ENCODE measurements around the gene CDCA3. TPM values are rescaled to one million over a fixed set of nuclear protein-coding genes. Genes with fewer than 3 reads are reported as not detected.

CDCA3 gene
- total and polyA plus RNA-seq, 2 of the 4 experiments (the other 2 are of a cell fraction), result 23.5 to 61.0 TPM

DNA sequence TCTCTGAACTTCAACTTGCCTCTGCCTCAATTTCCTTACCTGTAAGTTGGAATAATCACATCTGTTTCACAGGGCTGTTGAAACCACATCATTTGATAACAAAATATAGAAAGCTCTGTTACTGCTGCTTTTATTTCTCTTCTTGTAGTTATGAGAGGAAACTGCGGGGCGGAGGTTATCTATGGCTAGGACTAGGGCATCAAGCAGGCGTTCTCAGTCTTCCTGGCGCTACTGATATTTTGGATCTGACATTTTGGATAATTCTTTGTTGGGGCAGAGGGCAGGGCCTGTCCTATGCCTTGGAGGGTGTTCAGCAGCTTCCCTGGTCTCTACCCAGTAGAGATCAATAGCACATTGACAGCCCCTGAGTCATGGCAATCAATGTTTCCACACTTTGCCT is 19.0 kb downstream of the CDCA3 start:
- no peak overlapping the region for H3K4me2 ChIP-seq (ENCODE audit: low read depth, low read length)
- no peak overlapping the region for H2AK5ac ChIP-seq (ENCODE audit: low read depth, low read length)
- dilution Hi-C loops (cut with HindIII; ENCODE audit: low sequenced_read_pairs, unreplicated experiment) (no loop called here), in situ Hi-C loops (cut with MboI; ENCODE audit: low sequenced_read_pairs) (no loop called here), intact Hi-C loops (cut with micrococcal nuclease) (no loop called here)
- no peak overlapping the region for H3K27ac ChIP-seq (ENCODE audit: insufficient read depth, low read length)
- H3K79me1 ChIP-seq (ENCODE audit: low read depth in 1 of 2, low read length in 2 of 2), result peaks cover 17 to 61% of the 10 kb centered on the region in 2 experiments
- no peaks in the 10 kb centered on the region for H3K27me3 ChIP-seq (ENCODE audit: control insufficient read depth, insufficient read depth, low read length)
- H3K14ac ChIP-seq (replicated peaks; ENCODE audit: low read depth, low read length), result no peak overlapping the region
- CTCF ChIA-PET, result no interaction called here
- TF ChIP-seq, protein P1, sequence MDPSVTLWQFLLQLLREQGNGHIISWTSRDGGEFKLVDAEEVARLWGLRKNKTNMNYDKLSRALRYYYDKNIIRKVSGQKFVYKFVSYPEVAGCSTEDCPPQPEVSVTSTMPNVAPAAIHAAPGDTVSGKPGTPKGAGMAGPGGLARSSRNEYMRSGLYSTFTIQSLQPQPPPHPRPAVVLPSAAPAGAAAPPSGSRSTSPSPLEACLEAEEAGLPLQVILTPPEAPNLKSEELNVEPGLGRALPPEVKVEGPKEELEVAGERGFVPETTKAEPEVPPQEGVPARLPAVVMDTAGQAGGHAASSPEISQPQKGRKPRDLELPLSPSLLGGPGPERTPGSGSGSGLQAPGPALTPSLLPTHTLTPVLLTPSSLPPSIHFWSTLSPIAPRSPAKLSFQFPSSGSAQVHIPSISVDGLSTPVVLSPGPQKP (IDR thresholded peaks at IDR 0.05; ENCODE audit: borderline replicate concordance, low read depth, low read length), result no peak
- TF ChIP-seq BHLHE40 (IDR thresholded peaks at IDR 0.05; ENCODE audit: low read depth, low read length) (no peak), POLR2A (IDR thresholded peaks at IDR 0.05; ENCODE audit: low read depth, low read length) (no peak), MXI1 (IDR thresholded peaks at IDR 0.05; ENCODE audit: borderline replicate concordance, low read depth, low read length) (no peak), RCOR1 (IDR thresholded peaks at IDR 0.05; ENCODE audit: insufficient replicate concordance, low read length) (no peak), MAFK (IDR thresholded peaks at IDR 0.05; ENCODE audit: low read depth, low read length) (no peak)
- TF ChIP-seq, protein P2, sequence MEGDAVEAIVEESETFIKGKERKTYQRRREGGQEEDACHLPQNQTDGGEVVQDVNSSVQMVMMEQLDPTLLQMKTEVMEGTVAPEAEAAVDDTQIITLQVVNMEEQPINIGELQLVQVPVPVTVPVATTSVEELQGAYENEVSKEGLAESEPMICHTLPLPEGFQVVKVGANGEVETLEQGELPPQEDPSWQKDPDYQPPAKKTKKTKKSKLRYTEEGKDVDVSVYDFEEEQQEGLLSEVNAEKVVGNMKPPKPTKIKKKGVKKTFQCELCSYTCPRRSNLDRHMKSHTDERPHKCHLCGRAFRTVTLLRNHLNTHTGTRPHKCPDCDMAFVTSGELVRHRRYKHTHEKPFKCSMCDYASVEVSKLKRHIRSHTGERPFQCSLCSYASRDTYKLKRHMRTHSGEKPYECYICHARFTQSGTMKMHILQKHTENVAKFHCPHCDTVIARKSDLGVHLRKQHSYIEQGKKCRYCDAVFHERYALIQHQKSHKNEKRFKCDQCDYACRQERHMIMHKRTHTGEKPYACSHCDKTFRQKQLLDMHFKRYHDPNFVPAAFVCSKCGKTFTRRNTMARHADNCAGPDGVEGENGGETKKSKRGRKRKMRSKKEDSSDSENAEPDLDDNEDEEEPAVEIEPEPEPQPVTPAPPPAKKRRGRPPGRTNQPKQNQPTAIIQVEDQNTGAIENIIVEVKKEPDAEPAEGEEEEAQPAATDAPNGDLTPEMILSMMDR (conservative IDR thresholded peaks at IDR 0.05; ENCODE audit: low read depth, low read length), result no peak
- H2BK120ac ChIP-seq (ENCODE audit: low read depth, low read length), result no peak overlapping the region
- no peak overlapping the region for H3K4me3 ChIP-seq (ENCODE audit: insufficient read depth, low read depth, low read length)
- no peak overlapping the region for H3K18ac ChIP-seq (ENCODE audit: low read depth, low read length)
- H4K5ac ChIP-seq (ENCODE audit: low read depth, low read length), result no peak overlapping the region
- no peak overlapping the region for H3K9ac ChIP-seq (ENCODE audit: low read depth, low read length)
- H2BK20ac ChIP-seq (ENCODE audit: low read depth, low read length), result no peak overlapping the region
- H3K4me1 ChIP-seq (ENCODE audit: control insufficient read depth, insufficient read depth, low read length), result peaks cover 9% of the 10 kb centered on the region
- H4K91ac ChIP-seq (ENCODE audit: insufficient read depth, low read depth, low read length), result no peak overlapping the region
- H3K9me1 ChIP-seq (ENCODE audit: insufficient read depth, low read length), result peaks cover 6% of the 10 kb centered on the region; the same call in 1 of the 2 replicates
- H3K56ac ChIP-seq (ENCODE audit: extremely low read depth, insufficient read depth, low read length), result no peak overlapping the region
- peaks cover 12% of the 10 kb centered on the region for H4K20me1 ChIP-seq (ENCODE audit: insufficient read depth, low read length)
- H2BK15ac ChIP-seq (ENCODE audit: low read depth, low read length), result no peak overlapping the region
- POLR2A ChIA-PET (ENCODE audit: unreplicated experiment), result no interaction called here
- H2BK5ac ChIP-seq (ENCODE audit: low read depth, low read length, poor library complexity, severe bottlenecking), result no peak overlapping the region
- ATAC-seq (ENCODE audit: low read depth), result no peak
- H3K4ac ChIP-seq (ENCODE audit: low read depth, low read length), result no peak overlapping the region
- H3K23ac ChIP-seq (ENCODE audit: low read depth, low read length), result no peak overlapping the region
- DNase-seq, result no peak
- H4K8ac ChIP-seq (ENCODE audit: low read depth in 2 of 2, low read length in 2 of 2), result no peak overlapping the region
- no TSS peak for BruUV-seq (replicated peaks)
- WGBS, 2 experiments (ENCODE audit: extremely low coverage in 2 of 2, insufficient read length in 1 of 2), result no CpG with 5 or more reads among the region's 4 CpGs
- no peak overlapping the region for H2AFZ ChIP-seq (replicated peaks; ENCODE audit: low read length, poor library complexity)
- no peak overlapping the region for H2AK9ac ChIP-seq (replicated peaks; ENCODE audit: low read depth, low read length, poor library complexity)
- H3K36me3 ChIP-seq (ENCODE audit: control insufficient read depth, insufficient read depth, low read length), result peaks cover 45% of the 10 kb centered on the region
- no peaks in the 10 kb centered on the region for H3K9me3 ChIP-seq (ENCODE audit: control insufficient read depth, insufficient read depth, low read length)
